Thyroid gland (tissue), 4 donors: Measurements from ENCODE around the gene DCT.

ENCODE experiments used
- POLR2A ChIP-seq, 2 donors: fragments of 450-650 bp; IDR thresholded peaks; one replicate each; pipeline ENCODE4 v1.6.1; 2017; ENCODE audit warnings: antibody characterized with exemption in 2 of 2, mild to moderate bottlenecking in 2 of 2, moderate library complexity in 1 of 2
- TF ChIP-seq, protein P1 (sequence below), 6 experiments: fragments of 200-600 bp in 3 of 6; fragments of 450-650 bp in 3 of 6; sonication (generic) in 3 of 6; IDR thresholded peaks; one replicate each; pipeline ENCODE4 v1.5.1; 2016 to 2019; ENCODE audit warnings: antibody characterized with exemption in 6 of 6, mild to moderate bottlenecking in 2 of 6, inconsistent platforms in 1 of 6, moderate library complexity in 1 of 6

GRCh38 chr13:94480672-94481145 is 1.2 kb upstream of the DCT start:
- TF ChIP-seq, protein P1, sequence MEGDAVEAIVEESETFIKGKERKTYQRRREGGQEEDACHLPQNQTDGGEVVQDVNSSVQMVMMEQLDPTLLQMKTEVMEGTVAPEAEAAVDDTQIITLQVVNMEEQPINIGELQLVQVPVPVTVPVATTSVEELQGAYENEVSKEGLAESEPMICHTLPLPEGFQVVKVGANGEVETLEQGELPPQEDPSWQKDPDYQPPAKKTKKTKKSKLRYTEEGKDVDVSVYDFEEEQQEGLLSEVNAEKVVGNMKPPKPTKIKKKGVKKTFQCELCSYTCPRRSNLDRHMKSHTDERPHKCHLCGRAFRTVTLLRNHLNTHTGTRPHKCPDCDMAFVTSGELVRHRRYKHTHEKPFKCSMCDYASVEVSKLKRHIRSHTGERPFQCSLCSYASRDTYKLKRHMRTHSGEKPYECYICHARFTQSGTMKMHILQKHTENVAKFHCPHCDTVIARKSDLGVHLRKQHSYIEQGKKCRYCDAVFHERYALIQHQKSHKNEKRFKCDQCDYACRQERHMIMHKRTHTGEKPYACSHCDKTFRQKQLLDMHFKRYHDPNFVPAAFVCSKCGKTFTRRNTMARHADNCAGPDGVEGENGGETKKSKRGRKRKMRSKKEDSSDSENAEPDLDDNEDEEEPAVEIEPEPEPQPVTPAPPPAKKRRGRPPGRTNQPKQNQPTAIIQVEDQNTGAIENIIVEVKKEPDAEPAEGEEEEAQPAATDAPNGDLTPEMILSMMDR (IDR thresholded peaks at IDR 0.05), result no peak
- TF ChIP-seq POLR2A (IDR thresholded peaks at IDR 0.05), result no peak
